NCI-H345 (cell line): ENCODE results near the gene ABCD1.
A peak's percentile ranks its signal among the peaks of the same experiment; 100 is the strongest.

Experiments used
- DNase-seq: peaks from one replicate; lab custom pipeline; 2025; lab: John Stamatoyannopoulos, UW

ABCD1 gene

DNA sequence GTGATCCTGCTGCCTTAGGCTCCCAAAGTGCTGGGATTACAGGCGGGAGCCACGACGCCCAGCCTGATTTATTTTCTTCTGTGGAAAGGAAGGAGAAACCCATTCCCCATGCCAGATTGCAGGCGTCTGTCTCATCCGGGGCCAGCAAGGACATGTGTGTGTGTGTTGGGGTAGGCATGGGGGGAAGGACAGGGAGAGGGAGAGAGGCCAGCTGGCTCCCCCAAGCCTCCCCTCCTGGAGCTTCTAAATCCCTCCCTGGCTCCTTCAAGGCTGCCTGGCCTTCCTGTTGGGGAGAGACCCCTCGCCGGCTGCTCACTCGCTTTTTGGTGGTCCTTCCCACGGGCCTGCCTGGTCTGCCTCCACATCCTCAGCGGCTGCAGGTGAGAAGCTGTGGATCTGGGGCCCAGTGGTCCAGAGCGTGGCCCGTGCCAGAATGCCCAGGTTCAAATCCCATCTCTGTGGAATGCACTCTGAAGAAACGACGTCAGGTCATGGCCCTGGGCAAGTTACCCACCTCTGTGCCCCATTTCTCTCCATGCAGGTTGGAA is 38.0 kb downstream of the ABCD1 start:
- no peak for DNase-seq

DNA sequence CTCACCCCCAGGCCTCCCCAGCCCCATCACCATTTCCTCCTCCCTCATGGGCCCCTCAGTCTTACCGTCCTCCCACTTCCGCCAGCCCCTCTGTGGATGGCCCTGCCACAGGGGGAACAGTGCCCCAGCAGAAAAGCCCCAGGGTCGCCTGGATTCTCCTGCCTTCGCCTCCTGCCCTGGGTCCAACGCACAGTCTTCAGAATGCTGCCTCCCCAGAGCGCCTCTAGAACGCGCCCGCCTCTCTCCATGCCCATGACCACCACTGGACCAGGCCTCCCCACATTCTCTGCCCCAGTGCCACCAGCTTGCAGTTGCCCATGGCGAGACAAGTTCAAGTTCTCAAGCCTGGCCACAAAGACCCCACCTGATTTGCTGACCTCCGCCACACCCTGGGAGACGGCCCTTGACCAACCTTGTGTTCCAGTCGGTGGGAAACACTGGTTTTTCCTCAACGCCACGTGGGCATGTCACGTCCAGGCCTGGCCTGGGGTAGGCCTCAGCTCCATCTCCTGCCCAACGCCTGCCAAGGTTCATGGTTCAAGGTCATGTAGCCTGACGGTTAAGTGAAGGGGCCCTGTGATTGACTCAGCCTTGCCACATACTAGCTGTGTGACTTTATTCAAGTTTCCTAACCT is 38.8 kb downstream of the ABCD1 start:
- DNase-seq, result no peak

DNA sequence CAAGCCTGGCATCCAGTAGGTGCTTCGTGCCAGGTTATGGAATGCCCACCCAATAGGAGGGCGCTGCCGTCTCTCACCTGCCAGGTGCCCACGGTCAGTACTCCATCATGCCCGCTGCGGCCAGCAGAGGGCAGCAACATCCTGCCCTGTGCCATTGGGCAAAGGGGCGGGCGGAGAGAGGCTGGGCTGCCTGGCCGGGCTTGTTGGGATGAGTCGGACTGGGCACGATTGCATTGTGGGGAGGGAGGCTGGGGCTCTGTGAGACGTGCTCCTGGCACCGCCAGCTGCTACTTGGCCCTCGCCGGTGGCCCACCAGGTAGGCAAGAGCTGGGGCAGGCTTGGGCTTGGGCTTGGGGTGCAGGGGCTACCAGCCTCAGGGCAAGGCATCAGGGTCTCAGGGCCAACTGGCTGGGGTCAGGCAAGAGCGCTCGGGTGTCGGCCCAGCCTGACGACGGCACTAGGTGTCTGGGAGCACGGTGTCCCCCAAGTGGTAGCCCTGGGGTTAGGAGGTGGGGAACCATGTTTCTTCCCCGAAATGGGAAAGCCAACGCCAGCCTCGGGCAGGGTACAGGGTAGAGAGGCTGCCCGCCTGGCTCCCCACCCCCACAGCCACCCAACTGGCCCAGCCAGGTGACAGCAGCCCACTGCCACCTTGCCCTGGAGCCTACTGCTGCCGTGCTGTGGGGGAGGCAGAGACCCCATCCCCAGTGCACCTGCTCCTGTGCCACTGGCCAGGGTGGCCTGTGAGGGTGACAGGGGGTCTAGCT is 39.5 kb downstream of the ABCD1 start, which contains the start of gene PLXNB3:
Gene PLXNB3 (plus strand): TSS at position 261 of the 767 bp plus-strand sequence. CDS start 1,287 bp downstream, outside the sequence.
- peak; percentile 83 for DNase-seq

DNA sequence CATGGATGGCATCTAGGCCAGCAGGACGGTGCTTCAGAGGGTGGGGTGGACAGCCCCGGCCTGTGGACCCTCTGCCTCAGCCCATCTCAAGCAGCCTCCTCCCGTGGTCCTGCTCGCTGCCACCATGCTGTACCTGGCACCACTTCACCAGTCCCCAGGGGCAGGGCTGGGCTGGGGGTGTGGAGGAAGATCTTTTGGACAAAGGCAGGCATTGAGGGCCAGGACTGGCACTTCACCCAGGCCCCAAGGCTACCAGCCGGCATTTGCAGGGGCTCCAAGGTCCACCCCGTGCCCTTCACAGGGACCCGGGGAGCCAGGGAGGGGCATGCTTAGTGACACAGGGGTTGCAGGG is 40.1 kb downstream of the ABCD1 start:
- no peak for DNase-seq

DNA sequence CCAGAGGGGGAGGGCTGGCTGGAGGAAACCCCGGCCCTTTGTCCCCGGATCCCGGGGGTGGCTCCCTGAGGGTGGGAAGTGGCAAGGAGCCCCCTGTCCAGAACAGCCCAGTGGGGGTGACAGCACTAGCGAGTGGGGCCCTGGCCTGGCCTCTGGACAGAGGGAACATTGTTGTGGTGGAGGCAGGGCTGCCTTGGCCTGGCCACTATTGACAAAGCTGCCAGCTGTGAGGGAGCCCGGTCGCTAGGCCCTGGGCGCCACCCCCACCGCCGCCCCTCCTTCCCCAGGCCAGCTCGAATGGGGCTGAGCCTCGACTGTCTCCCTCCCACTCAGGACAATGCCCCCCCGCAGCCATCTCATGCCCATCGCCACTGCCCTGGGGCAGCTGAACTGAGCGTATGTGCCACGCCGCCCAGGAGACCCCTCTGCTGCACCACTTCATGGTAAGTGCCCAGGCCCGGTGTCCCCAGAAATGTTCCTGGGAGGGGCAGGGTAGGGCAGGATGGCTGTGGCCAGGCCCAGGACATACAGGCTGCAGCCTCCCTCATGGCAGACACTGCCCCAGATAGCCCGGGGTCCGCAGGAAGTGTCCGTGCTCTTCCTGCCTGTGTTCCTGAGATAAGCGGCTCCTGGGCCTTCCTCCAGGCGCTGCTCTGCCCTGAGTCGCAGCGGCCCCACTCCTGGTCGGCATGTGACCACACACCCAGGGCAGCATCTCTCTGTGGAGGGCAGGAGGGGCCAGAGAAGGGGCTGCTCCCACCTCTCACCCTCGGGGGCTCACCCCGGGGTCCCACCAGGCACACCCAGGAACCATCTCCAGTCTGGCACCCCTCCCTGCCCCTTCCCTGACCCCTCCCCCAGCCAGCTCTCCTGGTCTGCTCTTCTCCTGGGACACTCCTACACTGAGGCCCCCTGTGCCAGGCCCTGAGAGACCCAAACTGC is 40.8 kb downstream of the ABCD1 start:
- no peak for DNase-seq

DNA sequence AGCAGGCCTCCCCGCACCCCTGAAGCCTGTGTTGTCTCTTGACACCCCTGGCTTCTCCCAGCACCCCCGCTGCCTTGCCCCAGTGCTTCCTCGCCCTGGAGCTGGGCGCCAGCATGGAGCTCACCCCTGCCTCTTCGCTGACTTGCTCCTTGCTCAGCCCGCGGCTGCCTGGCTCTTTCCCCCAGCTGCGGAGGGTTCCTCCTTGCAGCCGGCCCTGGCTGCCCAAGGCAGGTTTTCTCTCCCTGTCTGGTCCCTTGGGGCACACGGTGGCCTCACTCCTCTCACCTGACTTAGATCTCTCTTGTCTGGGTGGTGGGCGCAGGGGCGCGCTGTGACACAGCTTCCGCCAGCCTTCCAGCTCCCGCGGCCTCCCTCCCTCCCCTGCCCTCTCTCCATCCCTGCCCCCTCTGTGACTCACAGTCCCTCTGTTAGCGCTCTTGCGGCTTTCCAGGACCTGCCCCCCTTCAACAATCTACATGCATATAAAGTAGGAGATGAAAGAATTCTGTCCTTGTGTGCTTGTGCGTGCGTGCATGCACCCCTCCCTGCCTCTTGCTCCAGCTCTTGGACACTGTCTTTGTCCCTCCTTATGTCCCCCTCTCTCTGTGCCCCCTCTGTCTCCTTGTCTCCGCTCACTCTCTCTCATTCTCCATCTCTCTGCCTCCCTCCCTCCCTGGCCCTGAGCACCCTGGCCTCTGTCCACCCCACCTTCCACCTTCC is 41.6 kb downstream of the ABCD1 start:
- no peak for DNase-seq

DNA sequence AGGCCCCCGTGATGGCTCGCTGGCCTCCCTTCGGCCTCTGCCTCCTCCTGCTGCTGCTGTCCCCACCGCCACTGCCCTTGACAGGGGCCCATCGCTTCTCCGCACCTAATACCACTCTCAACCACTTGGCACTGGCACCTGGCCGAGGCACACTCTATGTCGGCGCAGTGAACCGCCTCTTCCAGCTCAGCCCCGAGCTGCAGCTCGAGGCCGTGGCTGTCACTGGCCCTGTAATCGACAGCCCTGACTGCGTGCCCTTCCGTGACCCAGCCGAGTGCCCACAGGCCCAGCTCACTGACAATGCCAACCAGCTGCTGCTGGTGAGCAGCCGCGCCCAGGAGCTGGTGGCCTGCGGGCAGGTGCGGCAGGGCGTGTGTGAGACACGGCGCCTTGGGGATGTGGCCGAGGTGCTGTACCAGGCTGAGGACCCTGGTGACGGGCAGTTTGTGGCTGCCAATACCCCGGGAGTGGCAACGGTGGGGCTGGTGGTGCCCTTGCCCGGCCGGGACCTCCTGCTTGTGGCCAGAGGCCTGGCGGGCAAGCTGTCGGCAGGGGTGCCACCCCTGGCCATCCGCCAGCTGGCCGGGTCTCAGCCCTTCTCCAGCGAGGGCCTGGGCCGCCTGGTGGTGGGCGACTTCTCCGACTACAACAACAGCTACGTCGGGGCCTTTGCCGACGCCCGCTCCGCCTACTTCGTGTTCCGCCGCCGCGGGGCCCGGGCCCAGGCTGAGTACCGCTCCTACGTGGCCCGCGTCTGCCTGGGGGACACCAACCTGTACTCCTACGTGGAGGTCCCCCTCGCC is 42.4 kb downstream of the ABCD1 start:
- DNase-seq, result no peak

DNA sequence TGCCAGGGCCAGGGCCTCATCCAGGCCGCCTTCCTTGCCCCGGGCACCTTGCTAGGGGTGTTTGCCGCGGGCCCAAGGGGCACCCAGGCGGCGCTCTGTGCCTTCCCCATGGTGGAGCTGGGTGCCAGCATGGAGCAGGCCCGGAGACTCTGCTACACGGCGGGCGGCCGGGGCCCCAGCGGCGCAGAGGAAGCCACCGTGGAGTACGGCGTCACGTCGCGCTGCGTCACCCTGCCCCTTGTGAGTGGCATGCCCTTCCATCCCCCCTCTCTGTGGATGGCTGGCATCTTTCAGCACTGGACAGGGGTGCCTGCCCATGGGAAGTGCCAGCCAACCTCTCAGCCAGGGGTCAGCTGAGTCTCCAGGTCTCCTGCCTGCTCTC is 43.0 kb downstream of the ABCD1 start:
- no peak for DNase-seq

DNA sequence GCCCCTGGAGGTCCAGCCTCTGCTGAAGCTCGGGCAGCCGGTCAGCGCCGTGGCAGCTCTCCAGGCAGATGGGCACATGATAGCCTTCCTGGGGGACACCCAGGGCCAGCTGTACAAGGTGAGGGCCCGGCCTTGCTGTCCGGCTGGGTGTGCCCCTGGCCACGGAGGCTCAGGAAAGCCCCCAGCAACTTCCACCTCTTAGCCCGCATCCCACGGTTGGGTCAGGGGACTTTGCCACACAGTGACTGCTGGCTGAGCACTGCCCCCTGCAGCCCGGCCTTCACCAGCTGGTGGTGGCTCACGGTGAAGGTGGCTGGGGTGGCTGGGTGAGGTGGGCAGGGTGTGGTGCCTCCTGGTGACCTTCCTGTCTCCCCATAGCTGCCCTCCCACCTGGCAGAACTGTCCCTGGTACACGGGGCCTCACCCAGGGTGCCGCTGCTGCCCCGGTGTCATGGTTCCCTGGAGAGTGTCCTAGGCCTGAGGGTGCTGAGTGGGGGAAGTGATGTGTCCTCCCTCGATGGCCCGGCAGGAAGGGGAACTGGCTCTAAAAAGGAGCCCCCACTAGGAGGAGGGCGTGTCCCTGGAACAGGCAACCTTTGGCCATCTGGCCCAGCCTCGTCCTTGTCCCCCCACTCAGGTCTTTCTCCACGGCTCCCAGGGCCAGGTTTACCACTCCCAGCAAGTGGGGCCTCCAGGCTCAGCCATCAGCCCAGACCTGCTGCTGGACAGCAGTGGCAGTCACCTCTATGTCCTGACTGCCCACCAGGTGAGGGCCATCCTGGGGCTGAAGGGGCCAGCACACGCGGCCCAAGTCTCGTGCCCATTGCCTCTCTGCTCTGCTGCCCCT is 43.9 kb downstream of the ABCD1 start:
- no peak for DNase-seq

DNA sequence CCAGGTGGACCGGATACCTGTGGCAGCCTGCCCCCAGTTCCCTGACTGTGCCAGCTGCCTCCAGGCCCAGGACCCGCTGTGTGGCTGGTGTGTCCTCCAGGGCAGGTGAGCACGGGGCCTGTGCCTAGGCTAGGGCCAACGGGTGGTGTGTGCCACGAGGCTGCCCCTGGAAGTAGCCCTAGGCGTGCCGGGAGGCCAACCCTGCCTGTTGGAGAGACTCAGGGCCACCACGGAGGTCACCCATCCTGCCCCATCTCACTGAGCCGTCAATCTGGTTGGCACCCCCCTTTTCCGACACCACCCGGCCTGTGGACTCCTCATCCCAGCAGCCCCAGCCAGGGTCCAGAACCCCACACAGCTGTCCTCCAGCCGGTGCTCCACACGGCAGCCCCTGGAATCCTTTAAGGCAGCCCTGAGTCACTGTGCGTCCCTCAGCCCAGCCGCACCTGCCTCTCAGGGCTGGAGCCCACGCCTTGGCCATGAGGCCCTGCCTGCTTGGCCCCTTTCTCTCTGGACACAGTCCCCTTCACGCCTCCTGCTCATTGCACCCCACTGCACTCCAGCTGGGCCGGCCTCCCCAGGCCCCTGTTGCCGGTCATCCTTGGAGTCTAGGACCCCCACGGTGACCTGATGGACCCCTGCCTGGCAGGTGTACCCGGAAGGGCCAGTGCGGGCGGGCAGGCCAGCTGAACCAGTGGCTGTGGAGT is 44.7 kb downstream of the ABCD1 start:
- no peak for DNase-seq

DNA sequence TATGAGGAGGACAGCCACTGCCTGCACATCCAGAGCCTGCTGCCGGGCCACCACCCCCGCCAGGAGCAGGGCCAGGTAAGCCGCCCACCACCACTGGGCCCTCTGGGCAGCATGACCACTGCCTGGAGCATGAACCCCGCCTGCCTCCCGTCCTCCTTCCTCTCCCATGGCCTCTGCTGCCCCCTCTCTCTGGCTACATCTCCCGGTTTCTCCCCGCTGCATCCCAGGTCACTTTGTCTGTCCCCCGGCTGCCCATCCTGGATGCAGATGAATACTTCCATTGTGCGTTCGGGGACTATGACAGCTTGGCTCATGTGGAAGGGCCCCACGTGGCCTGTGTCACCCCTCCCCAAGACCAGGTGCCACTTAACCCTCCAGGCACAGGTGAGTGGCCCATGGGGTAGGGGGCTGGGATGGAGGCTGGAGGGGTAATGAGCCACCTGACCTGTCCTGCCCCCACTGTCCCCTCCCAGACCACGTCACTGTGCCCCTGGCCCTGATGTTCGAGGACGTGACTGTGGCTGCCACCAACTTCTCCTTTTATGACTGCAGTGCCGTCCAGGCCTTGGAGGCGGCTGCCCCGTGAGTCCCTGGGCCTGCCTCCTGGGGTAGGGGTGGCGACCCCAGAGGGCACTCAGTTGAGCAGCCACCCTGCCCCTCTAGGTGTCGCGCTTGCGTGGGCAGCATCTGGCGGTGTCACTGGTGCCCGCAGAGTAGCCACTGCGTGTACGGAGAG is 45.4 kb downstream of the ABCD1 start:
- no peak for DNase-seq

DNA sequence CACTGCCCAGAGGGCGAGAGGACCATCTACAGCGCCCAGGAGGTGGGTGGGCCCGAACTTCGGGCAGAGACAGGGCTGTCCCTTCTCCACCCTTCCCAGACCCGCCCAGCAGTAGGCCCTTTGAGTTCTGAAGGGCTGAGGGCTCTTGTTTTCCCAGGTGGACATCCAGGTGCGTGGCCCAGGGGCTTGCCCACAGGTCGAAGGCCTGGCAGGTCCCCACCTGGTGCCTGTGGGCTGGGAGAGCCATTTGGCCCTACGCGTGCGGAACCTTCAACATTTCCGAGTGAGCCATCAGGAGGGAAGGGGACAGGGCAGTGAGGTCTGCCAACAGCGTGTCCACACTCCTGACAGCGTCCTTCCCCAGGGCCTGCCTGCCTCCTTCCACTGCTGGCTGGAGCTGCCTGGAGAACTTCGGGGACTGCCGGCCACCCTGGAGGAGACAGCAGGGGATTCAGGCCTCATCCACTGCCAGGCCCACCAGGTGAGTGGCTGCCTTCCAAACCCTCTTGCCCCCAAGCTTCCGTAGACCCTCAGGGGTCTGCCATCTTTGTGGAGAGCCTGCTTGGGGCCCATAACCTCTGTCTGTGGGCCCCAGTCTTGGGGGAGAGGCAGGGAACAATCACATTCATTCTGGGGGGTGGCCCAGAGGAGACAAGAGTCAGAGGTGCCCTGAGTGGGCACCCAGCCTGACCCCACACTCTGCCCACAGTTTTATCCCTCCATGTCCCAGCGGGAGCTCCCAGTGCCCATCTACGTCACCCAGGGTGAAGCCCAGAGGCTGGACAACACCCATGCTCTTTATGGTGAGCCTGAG is 46.2 kb downstream of the ABCD1 start:
- DNase-seq, result no peak

DNA sequence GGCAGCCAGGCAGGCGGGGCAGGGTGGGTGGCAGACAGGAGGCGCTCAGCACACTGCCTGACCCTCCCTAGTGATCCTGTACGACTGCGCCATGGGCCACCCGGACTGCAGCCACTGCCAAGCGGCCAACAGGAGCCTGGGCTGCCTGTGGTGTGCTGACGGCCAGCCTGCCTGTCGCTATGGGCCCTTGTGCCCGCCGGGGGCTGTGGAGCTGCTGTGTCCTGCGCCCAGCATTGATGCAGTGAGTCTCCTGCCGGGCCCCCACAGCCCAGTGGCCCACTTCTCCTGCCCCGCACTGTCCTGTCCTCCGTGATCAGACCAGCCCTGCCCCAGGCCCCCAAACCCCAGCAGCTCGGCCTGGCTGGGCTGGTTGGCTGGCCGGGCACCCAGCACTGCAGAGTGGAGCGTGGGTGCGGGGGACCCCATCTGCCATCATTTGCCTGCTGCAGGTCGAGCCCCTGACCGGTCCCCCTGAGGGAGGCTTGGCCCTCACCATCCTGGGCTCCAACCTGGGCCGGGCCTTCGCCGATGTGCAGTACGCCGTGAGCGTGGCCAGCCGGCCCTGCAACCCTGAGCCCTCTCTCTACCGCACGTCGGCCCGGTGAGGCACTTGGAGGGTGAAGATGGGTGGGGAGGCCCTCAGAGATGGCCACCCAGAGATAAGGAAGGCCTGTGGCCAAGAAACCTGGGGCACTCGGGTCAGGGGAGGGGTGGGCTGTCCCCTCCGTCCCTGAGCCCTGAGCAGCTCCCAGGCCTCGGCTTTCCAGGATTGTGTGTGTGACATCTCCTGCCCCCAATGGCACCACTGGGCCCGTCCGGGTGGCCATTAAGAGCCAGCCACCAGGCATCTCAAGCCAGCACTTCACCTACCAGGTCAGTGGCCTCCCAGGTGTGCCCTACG is 47.0 kb downstream of the ABCD1 start:
- no peak for DNase-seq

DNA sequence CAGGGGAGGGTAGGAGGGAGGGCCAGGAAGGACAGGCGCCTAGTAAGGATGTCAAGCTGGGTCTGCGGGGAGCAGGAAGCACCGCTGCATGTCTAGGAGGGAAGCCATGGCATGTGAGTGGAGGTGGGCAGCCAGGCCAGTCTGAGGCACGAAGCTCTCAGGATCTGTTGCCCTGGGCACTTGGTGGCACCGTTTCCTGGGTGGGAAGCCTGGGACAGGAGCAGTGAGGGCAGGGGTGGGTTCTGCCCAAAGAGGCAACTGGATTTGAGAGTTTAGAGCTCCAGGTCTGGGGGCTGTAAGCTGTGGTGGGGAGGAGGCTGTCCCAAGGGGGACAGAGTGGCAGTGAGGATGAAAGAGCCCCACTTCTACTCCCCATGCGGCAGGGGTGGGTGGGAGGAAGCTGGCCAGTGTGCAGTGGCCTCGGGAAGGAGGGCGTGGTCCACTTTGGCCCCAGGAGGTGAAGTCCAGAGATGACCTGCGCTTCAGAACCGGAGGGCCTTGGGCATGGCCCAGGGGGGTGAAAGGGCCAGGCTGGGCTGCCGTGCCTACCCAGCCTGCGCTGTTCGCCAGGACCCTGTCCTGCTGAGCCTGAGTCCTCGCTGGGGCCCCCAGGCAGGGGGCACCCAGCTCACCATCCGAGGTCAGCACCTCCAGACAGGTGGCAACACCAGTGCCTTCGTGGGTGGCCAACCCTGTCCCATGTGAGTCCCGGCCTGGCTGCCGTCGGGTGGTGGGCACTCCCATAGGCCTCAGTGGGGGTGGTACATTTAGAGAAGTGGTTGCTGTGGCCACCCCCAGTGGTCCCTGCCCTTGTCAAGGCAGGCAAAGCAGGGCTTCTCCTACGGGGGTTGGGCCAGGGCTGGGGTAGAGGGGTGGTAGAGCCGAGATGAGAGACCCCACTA is 47.9 kb downstream of the ABCD1 start:
- DNase-seq, result no peak

DNA sequence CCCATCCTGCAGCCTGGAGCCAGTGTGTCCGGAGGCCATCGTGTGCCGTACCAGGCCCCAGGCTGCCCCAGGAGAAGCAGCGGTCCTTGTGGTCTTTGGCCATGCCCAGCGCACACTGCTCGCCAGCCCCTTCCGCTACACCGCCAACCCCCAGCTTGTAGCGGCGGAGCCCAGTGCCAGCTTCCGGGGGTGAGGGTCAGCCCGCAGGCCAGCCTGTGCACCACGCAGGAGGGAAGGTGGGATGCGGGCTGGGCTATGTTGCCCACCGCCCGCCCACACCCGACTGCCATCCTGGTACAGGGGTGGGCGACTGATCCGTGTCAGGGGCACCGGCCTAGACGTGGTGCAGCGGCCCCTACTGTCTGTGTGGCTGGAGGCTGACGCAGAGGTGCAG is 48.6 kb downstream of the ABCD1 start:
- no peak for DNase-seq
